GM12878 (cell line): ENCODE data around the gene C17orf78. TPM values are rescaled to one million over a fixed set of nuclear protein-coding genes. Genes with fewer than 3 reads are reported as not detected.
A peak's percentile ranks its signal among the peaks of the same experiment; 100 is the strongest.
"Not testable (repeated sequence)": the region's sequence is repeated elsewhere in the genome, so short reads cannot be mapped to it uniquely, and the experiment has no call there.

ENCODE experiments used
- ATAC-seq: fragments of 200-7000 bp; cut with Tn5 transposase; 3 replicates; pipeline ENCODE4 v1.9.1; 2020; ENCODE audit warnings: mild to moderate bottlenecking, moderate library complexity
- BruUV-seq: library from RNA; stranded (reverse); fragments of 400-500 nt; replicated peaks from 2 replicates; lab custom pipeline; 2021; lab: Mats Ljungman, UMichigan
- CTCF ChIA-PET: fragments of 300-600 bp; sonication (Branson Sonifier 250); formaldehyde crosslinking; extraction: SDS; loops from one replicate; lab custom pipeline; 2021; ENCODE audit warnings: inconsistent platforms; lab: Yijun Ruan, JAX
- POLR2A ChIA-PET: fragments of 350-600 bp; formaldehyde crosslinking; extraction: SDS; loops from one replicate; lab custom pipeline; 2021; ENCODE audit warnings: inconsistent platforms; lab: Charles Lee
- RAD21 ChIA-PET: fragments of 300-600 bp; sonication (Branson Sonifier 250); formaldehyde crosslinking; loops from one replicate; lab custom pipeline; 2023; ENCODE audit warnings: antibody characterized with exemption; ENCODE audit not compliant: unreplicated experiment; lab: Charles Lee
- SMC1A ChIA-PET: fragments of 300-600 bp; sonication (Branson Sonifier 250); formaldehyde crosslinking; loops from one replicate; lab custom pipeline; 2023; ENCODE audit not compliant: unreplicated experiment, uncharacterized antibody; lab: Charles Lee
- DNase-seq: peaks from one replicate; pipeline ENCODE4 v3.0.0-alpha.2; 2011; ENCODE audit warnings: low read depth, low spot score
- FAIRE-seq: peaks from 3 replicates; lab custom pipeline; 2011; peaks lifted over from hg19 to GRCh38; lab: Jason Lieb, UNC
- H2AFZ ChIP-seq: 2 replicates; pipeline ENCODE4 v1.6.0; 2011; ENCODE audit warnings: low read depth, low read length, control low read depth; ENCODE audit not compliant: control insufficient read depth
- H3K27ac ChIP-seq: 2 replicates; pipeline ENCODE4 v1.5.1; 2011; ENCODE audit warnings: control low read depth; ENCODE audit not compliant: control insufficient read depth, insufficient read depth
- H3K27me3 ChIP-seq, 2 experiments: replicated peaks in 1 of 2; 2 replicates each; pipeline versions ENCODE4 v1.6.0 to v1.6.1; 2011; ENCODE audit warnings: low read length in 1 of 2; ENCODE audit not compliant: control insufficient read depth in 2 of 2, insufficient read depth in 2 of 2
- H3K36me3 ChIP-seq, 2 experiments: 2 replicates each; pipeline ENCODE4 v1.5.1; 2011; ENCODE audit warnings: low read length in 1 of 2; ENCODE audit not compliant: control insufficient read depth in 2 of 2, insufficient read depth in 2 of 2
- H3K4me1 ChIP-seq: 2 replicates; pipeline ENCODE4 v1.6.1; 2011; ENCODE audit warnings: mild to moderate bottlenecking, low read length, moderate library complexity, mixed read lengths; ENCODE audit not compliant: control insufficient read depth, insufficient read depth
- H3K4me2 ChIP-seq: 2 replicates; pipeline ENCODE4 v1.6.0; 2011; ENCODE audit warnings: control low read depth; ENCODE audit not compliant: control insufficient read depth, insufficient read depth
- H3K4me3 ChIP-seq: fragments of 200-600 bp; sonication (generic); 2 replicates; pipeline ENCODE4 v1.5.1; 2016
- H3K79me2 ChIP-seq: 2 replicates; pipeline ENCODE4 v1.6.0; 2011; ENCODE audit warnings: low read length; ENCODE audit not compliant: control insufficient read depth, insufficient read depth
- H3K9ac ChIP-seq: 2 replicates; pipeline ENCODE4 v1.8.0; 2011; ENCODE audit warnings: low read length, control low read depth, mixed read lengths; ENCODE audit not compliant: control insufficient read depth, insufficient read depth
- H3K9me3 ChIP-seq: replicated peaks from 3 replicates; pipeline ENCODE4 v1.5.1; 2011; ENCODE audit warnings: mild to moderate bottlenecking, low read length; ENCODE audit not compliant: control insufficient read depth, insufficient read depth
- H4K20me1 ChIP-seq: 2 replicates; pipeline ENCODE4 v1.6.0; 2011; ENCODE audit not compliant: control insufficient read depth, insufficient read depth
- WGBS: methylation state at CpG from one replicate; pipeline ENCODE4 v1.1.6; 2016; ENCODE audit warnings: low lambda C conversion rate; ENCODE audit not compliant: insufficient replicate concordance, insufficient coverage; ENCODE audit errors: missing lambda C conversion rate; 5-methylcytosine and 5-hydroxymethylcytosine counted together
- in situ Hi-C: fragments of 300-500 bp; cut with MboI; formaldehyde crosslinking; loops from 9 replicates; pipeline ENCODE4 v1.14.3; 2018; ENCODE audit warnings: mixed read lengths
- intact Hi-C: fragments of 100-400 bp; cut with micrococcal nuclease; formaldehyde crosslinking; loops from one replicate; pipeline ENCODE4 v1.14.2; 2022; ENCODE audit not compliant: unreplicated experiment
- polyA plus RNA-seq, 11 experiments: library from polyadenylated mRNA; depleted of rRNA in 4 of 11; unstranded in 6 of 11; stranded (reverse) in 5 of 11; fragments of >200 nt; fragmentation: Nextera tagmentation in 4 of 11; fragmentation: Illumina TruSeq in 1 of 11; extraction: Ambion mirVana in 4 of 11; extraction: Trizol in 1 of 11; gene quantifications; 1 replicate in 1 of 11; 2 replicates in 10 of 11; pipeline versions ENCODE4 v1.2.1 to v1.2.3, GENCODE V29; 2011 to 2016; ENCODE audit warnings: inconsistent platforms in 2 of 11, missing spikeins in 2 of 11, low read depth in 1 of 11
- total RNA-seq, 4 experiments: library from RNA; depleted of rRNA in 3 of 4; stranded (reverse); fragments of >200 nt in 3 of 4; fragmentation: Illumina TruSeq in 1 of 4; extraction: Trizol in 1 of 4; gene quantifications; 2 replicates each; pipeline versions ENCODE4 v1.2.1 to v1.2.3, GENCODE V29; 2013 to 2021
- TF ChIP-seq, protein P1 (sequence below): IDR thresholded peaks from 2 replicates; pipeline ENCODE4 v1.6.1; 2012; ENCODE audit warnings: mild to moderate bottlenecking, low read depth, low read length

The C17orf78 gene
- total and polyA plus RNA-seq, 10 of the 15 experiments (the other 5 are each of a cell fraction or from before 2014, with no cell fraction given): 0.10 TPM; not detected in 9

DNA sequence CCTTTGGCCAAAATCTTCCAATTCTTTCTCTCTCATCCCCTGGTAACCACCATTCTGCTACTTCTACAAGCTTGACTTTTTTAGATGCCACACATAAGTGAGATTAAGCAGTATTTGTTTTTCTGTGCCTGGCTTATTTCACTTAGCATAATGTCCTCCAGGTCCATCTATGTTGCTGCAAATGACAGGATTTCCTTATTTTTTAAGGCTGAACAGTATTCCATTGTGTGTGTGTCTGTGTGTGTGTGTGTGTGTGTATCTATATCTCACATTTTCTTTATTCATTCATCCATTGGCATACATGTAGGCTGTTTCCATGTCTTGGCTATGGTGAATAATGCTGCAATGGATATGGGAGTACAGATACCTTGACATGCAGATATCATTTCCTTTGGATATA, 24.7 kb downstream of the C17orf78 start (continued):
- TF ChIP-seq, protein P1, sequence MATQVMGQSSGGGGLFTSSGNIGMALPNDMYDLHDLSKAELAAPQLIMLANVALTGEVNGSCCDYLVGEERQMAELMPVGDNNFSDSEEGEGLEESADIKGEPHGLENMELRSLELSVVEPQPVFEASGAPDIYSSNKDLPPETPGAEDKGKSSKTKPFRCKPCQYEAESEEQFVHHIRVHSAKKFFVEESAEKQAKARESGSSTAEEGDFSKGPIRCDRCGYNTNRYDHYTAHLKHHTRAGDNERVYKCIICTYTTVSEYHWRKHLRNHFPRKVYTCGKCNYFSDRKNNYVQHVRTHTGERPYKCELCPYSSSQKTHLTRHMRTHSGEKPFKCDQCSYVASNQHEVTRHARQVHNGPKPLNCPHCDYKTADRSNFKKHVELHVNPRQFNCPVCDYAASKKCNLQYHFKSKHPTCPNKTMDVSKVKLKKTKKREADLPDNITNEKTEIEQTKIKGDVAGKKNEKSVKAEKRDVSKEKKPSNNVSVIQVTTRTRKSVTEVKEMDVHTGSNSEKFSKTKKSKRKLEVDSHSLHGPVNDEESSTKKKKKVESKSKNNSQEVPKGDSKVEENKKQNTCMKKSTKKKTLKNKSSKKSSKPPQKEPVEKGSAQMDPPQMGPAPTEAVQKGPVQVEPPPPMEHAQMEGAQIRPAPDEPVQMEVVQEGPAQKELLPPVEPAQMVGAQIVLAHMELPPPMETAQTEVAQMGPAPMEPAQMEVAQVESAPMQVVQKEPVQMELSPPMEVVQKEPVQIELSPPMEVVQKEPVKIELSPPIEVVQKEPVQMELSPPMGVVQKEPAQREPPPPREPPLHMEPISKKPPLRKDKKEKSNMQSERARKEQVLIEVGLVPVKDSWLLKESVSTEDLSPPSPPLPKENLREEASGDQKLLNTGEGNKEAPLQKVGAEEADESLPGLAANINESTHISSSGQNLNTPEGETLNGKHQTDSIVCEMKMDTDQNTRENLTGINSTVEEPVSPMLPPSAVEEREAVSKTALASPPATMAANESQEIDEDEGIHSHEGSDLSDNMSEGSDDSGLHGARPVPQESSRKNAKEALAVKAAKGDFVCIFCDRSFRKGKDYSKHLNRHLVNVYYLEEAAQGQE: no peak

DNA sequence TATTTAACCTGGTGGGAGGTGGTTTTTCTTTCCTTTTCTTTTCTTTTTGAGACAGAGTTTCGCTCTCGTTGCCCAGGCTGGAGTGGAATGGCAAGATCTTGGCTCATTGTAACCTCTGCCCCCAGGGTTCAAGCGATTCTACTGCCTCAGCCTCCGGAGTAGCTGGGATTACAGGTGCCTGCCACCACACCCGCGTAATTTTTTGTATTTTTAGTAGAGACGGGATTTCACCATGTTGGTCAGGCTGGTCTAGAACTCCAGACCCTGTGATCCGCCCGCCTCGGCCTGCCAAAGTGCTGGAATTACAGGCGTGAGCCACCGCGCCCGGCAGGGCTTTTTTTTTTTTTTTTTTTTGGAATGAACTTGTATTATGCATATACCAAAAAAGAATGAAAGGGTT, 29.7 kb downstream of the C17orf78 start:
- WGBS: 65% methylated on average over 14 of the region's 14 CpGs

More for the DNA sequence above, 29.7 kb downstream of the C17orf78 start:
- H3K9me3 ChIP-seq, FAIRE-seq, H2AFZ ChIP-seq, H3K27ac ChIP-seq, ATAC-seq, BruUV-seq, H3K27me3 ChIP-seq, in situ Hi-C loops, DNase-seq, H3K36me3 ChIP-seq, H4K20me1 ChIP-seq: not testable (repeated sequence)
- H3K4me1 ChIP-seq: peaks cover 21% of the 10 kb centered on the region
- CTCF ChIA-PET: interaction anchor here (0.8 to 10.0 kb wide), 3 partner anchors 13 to 803 kb away, joined by 3 to 187 read pairs (median 15); partner anchors contain the start of gene C17orf78
- POLR2A ChIA-PET: interaction anchor here (0.5 to 2.0 kb wide), 4 partner anchors 13 to 76 kb away, joined by 5 to 7 read pairs (median 6); no protein-coding TSS in a partner anchor
- intact Hi-C loops: loop anchor here (5.0 kb wide), 2 partner anchors 48 to 87 kb away; no protein-coding TSS in a partner anchor
- H3K4me3 ChIP-seq: peak overlapping the region; percentile 96
- RAD21 ChIA-PET: interaction anchor here (1.0 to 2.4 kb wide), 6 partner anchors 13 to 204 kb away, joined by 3 to 11 read pairs (median 4); partner anchors contain the start of gene SYNRG
- H3K4me2 ChIP-seq: peak overlapping the region; percentile 87
- SMC1A ChIA-PET: interaction anchor here (1.2 to 2.8 kb wide), 5 partner anchors 11 to 86 kb away, joined by 3 to 14 read pairs (median 6); no protein-coding TSS in a partner anchor
- peak overlapping the region; percentile 37 for H3K9ac ChIP-seq
- H3K79me2 ChIP-seq: peaks cover 39% of the 10 kb centered on the region
